ENCODE results near the gene TSHB. TPM values are rescaled to one million over a fixed set of nuclear protein-coding genes. Genes with fewer than 3 reads are reported as not detected.

TSHB gene
- total and polyA plus RNA-seq, 4 experiments from 2014 or later, result not detected

- H3K4me1 ChIP-seq (ENCODE audit: insufficient read depth, low read length), result peaks cover 27% of the 10 kb centered on the region
- no peaks in the 10 kb centered on the region for H3K36me3 ChIP-seq (ENCODE audit: insufficient read depth, low read length)
- POLR2A ChIA-PET (ENCODE audit: partially characterized antibody), result no interaction called here
These were observed 45.4 kb downstream of the TSHB start for GRCh38 chr1:115074839-115075534.

DNA sequence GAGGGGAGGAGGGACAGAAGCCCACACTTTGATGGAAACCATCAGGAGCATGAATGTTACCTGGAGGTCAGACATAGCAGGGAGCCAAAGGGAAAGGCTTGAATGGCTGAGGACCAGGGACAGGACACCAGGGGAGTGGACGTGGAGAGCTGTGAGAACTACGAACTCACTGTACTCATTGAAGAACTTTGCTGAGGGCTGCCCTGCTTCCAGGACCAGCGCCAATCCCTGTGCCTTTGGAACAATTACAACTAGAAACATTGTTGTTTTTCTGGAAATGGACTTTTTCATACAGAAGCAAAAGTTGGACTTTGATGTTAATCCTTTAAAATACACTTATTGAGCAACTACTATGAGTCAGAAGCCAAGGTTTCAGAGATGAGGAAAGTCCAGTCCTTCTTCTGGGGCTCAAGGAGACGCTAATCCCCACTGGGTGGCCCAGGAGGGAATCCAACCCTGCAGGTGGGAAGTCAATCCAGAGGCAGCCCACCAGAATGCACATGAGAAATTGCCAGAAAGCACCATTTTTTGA lies 46.8 kb downstream of the TSHB start:
- H3K4me1 ChIP-seq (ENCODE audit: insufficient read depth, low read length), result peaks cover 15% of the 10 kb centered on the region
- H3K27me3 ChIP-seq (ENCODE audit: insufficient read depth, low read length), result no peaks in the 10 kb centered on the region
- H3K36me3 ChIP-seq (ENCODE audit: insufficient read depth, low read length), result no peaks in the 10 kb centered on the region
- CTCF ChIA-PET (ENCODE audit: partially characterized antibody), result no interaction called here
- no peaks in the 10 kb centered on the region for H3K9me3 Mint-ChIP-seq
- H3K27ac ChIP-seq (ENCODE audit: low read depth, low read length), result no peak overlapping the region
- intact Hi-C loops (cut with micrococcal nuclease), result no loop called here
- peaks cover 21 to 43% (median 29%) of the 10 kb centered on the region in 4 donors for H3K4me1 Mint-ChIP-seq
- peak overlapping the region in 2 of 7 donors; percentile 23 to 64 for H3K27ac Mint-ChIP-seq
- no peak for DNase-seq
- no peak overlapping the region for H3K4me3 Mint-ChIP-seq
- no peaks in the 10 kb centered on the region for H3K9me3 ChIP-seq (ENCODE audit: control insufficient read depth in 1 of 2, low read length in 2 of 2)
- POLR2A ChIA-PET (ENCODE audit: partially characterized antibody), result no interaction called here
- H3K4me3 ChIP-seq (ENCODE audit: low read length in 2 of 2), result no peak overlapping the region
- no peaks in the 10 kb centered on the region for H3K27me3 Mint-ChIP-seq
- H3K36me3 Mint-ChIP-seq, result peaks cover 0 to 13% of the 10 kb centered on the region in 2 donors

More at GRCh38 chr1:115074839-115075534, 45.4 kb downstream of the TSHB start:
- no peak for DNase-seq
- Mint-ChIP-seq H3K4me3 (no peak overlapping the region), H3K4me1 (peaks cover 34 to 57% (median 41%) of the 10 kb centered on the region in 4 donors), H3K9me3 (no peaks in the 10 kb centered on the region), H3K36me3 (peaks cover 0 to 9% of the 10 kb centered on the region in 2 donors), H3K27ac (peak overlapping the region in 1 of 7 donors; percentile 17), H3K27me3 (no peaks in the 10 kb centered on the region)
- intact Hi-C loops (cut with micrococcal nuclease), result no loop called here
- Histone ChIP-seq H3K27ac (ENCODE audit: low read depth, low read length) (no peak overlapping the region), H3K27me3 (ENCODE audit: insufficient read depth, low read length) (no peaks in the 10 kb centered on the region), H3K9me3 (ENCODE audit: control insufficient read depth in 1 of 2, low read length in 2 of 2) (no peaks in the 10 kb centered on the region), H3K4me3 (ENCODE audit: low read length in 2 of 2) (no peak overlapping the region)
- CTCF ChIA-PET (ENCODE audit: partially characterized antibody), result interaction anchor here (1.0 to 1.3 kb wide), 3 partner anchors 10 to 22 kb away, joined by 3 to 4 read pairs (median 3); no protein-coding TSS in a partner anchor

DNA sequence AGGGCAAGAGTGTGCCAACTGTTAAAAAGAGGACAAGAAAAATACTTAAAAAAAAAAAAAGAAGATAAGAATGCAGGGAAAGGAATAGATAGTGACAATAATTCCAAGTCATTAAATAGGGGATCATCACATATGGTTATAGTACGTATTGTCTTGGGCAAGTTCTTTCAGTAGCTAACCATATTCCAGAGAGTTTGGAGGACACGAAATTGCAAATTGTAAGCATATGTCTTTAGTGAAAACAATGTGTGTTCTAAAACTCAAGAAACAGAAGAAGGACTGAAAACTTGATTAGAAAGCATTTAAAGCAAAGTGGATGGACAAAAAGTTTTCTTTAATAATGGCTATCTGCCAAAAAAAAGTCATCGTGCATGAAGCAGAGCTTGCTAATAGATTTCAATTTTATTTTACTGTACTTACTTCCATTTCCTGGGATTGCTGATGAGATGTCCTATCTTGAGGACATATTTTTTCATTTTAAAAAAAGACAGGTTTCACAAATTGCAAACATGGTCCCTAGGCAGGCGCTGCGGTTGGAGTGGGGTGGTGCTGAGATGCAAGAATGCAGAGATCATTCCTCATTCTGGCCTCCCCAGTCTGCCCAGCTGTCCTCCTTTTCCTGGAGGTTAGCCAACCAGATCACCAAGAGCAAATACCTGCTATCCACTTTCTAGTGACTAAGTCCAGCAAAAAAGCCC lies 47.8 kb downstream of the TSHB start:
- no peak for DNase-seq
- no peaks in the 10 kb centered on the region for H3K27me3 ChIP-seq (ENCODE audit: insufficient read depth, low read length)
- no peak overlapping the region for H3K4me3 ChIP-seq (ENCODE audit: low read length in 2 of 2)
- Mint-ChIP-seq H3K4me1 (peaks cover 14 to 33% (median 22%) of the 10 kb centered on the region in 4 donors), H3K27ac (no peak overlapping the region), H3K4me3 (no peak overlapping the region), H3K27me3 (no peaks in the 10 kb centered on the region), H3K9me3 (no peaks in the 10 kb centered on the region), H3K36me3 (peaks cover 0 to 18% of the 10 kb centered on the region in 2 donors)
- H3K9me3 ChIP-seq (ENCODE audit: control insufficient read depth in 1 of 2, low read length in 2 of 2), result no peaks in the 10 kb centered on the region
- H3K27ac ChIP-seq (ENCODE audit: low read depth, low read length), result no peak overlapping the region
- POLR2A ChIA-PET (ENCODE audit: partially characterized antibody), result interaction anchor here (1.2 kb wide), 1 partner anchor 21 kb away, joined by 3 read pairs; no protein-coding TSS in a partner anchor
- intact Hi-C loops (cut with micrococcal nuclease), result no loop called here
- no peaks in the 10 kb centered on the region for H3K36me3 ChIP-seq (ENCODE audit: insufficient read depth, low read length)
- peaks cover 6% of the 10 kb centered on the region for H3K4me1 ChIP-seq (ENCODE audit: insufficient read depth, low read length)
- CTCF ChIA-PET (ENCODE audit: partially characterized antibody), result no interaction called here

DNA sequence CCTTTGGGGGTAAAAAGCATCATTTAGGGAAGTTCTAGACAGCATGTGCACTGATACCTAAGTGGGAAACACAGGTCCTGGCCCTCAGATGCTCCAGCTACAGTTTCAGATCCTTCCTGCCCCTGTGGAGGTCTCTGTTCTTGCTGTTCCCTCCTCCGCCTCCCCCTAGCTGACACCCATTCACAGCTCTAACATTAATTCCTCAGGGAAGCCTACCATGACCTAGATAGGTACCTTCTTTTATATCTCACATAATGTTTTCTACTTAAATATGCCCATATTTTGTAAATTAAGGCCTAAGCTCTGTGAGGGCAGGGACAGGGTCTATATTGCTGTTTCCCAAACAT lies 48.3 kb downstream of the TSHB start:
- Histone ChIP-seq H3K27ac (ENCODE audit: low read depth, low read length) (no peak overlapping the region), H3K4me3 (ENCODE audit: low read length in 2 of 2) (no peak overlapping the region), H3K9me3 (ENCODE audit: control insufficient read depth in 1 of 2, low read length in 2 of 2) (no peaks in the 10 kb centered on the region), H3K27me3 (ENCODE audit: insufficient read depth, low read length) (no peaks in the 10 kb centered on the region), H3K36me3 (ENCODE audit: insufficient read depth, low read length) (no peaks in the 10 kb centered on the region), H3K4me1 (ENCODE audit: insufficient read depth, low read length) (peaks cover 6% of the 10 kb centered on the region)
- DNase-seq, result no peak
- H3K4me3 Mint-ChIP-seq, result no peak overlapping the region
- ChIA-PET POLR2A (ENCODE audit: partially characterized antibody) (interaction anchor here (1.2 kb wide), 1 partner anchor 21 kb away, joined by 3 read pairs; no protein-coding TSS in a partner anchor), CTCF (ENCODE audit: partially characterized antibody) (no interaction called here)
- H3K9me3 Mint-ChIP-seq, result no peaks in the 10 kb centered on the region
- H3K27me3 Mint-ChIP-seq, result no peaks in the 10 kb centered on the region
- peaks cover 0 to 18% of the 10 kb centered on the region in 2 donors for H3K36me3 Mint-ChIP-seq
- H3K4me1 Mint-ChIP-seq, result peaks cover 13 to 28% (median 20%) of the 10 kb centered on the region in 4 donors
- peak overlapping the region in 1 of 7 donors; percentile 11 for H3K27ac Mint-ChIP-seq
- intact Hi-C loops (cut with micrococcal nuclease), result no loop called here

DNA sequence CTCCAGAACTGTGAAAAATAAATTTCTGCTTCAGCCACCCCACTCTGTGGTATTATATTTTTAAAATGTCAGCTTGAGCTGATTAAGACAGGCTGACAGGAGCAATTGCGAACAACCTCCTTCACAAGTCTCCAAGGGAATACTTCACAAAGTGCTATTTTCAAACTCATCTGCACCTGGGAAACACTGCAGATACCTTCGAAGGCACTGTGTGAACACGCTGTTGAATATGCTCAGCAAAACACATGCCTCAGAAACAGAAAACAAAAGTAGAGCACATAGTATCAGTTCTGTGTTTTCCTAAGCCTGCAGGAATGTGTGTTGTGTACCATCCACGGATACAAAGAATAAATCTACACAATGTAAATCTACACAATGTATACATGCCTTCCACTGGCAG lies 49.1 kb downstream of the TSHB start:
- POLR2A ChIA-PET (ENCODE audit: partially characterized antibody), result interaction anchor here (1.2 kb wide), 1 partner anchor 20 kb away, joined by 3 read pairs; no protein-coding TSS in a partner anchor
- no peak overlapping the region for H3K27ac ChIP-seq (ENCODE audit: low read depth, low read length)
- H3K36me3 ChIP-seq (ENCODE audit: insufficient read depth, low read length), result no peaks in the 10 kb centered on the region
- Mint-ChIP-seq H3K4me3 (no peak overlapping the region), H3K27me3 (no peaks in the 10 kb centered on the region), H3K4me1 (peaks cover 13 to 30% (median 23%) of the 10 kb centered on the region in 4 donors), H3K27ac (no peak overlapping the region), H3K36me3 (peaks cover 0 to 18% of the 10 kb centered on the region in 2 donors), H3K9me3 (no peaks in the 10 kb centered on the region)
- H3K27me3 ChIP-seq (ENCODE audit: insufficient read depth, low read length), result no peaks in the 10 kb centered on the region
- CTCF ChIA-PET (ENCODE audit: partially characterized antibody), result interaction anchor here (0.9 to 1.4 kb wide), 2 partner anchors 20 to 26 kb away, joined by 3 to 4 read pairs; no protein-coding TSS in a partner anchor
- no peak for DNase-seq
- H3K9me3 ChIP-seq (ENCODE audit: control insufficient read depth in 1 of 2, low read length in 2 of 2), result no peaks in the 10 kb centered on the region
- H3K4me3 ChIP-seq (ENCODE audit: low read length in 2 of 2), result no peak overlapping the region
- peaks cover 2% of the 10 kb centered on the region for H3K4me1 ChIP-seq (ENCODE audit: insufficient read depth, low read length)
- intact Hi-C loops (cut with micrococcal nuclease), result no loop called here

GRCh38 chr1:115082949-115083348 lies 53.3 kb downstream of the TSHB start:
- H3K4me1 ChIP-seq (ENCODE audit: insufficient read depth, low read length), result peaks cover 22% of the 10 kb centered on the region
- no peak overlapping the region for H3K27ac ChIP-seq (ENCODE audit: low read depth, low read length)
- H3K9me3 Mint-ChIP-seq, result no peaks in the 10 kb centered on the region
- H3K27ac Mint-ChIP-seq, result peak overlapping the region in 2 of 7 donors; percentile 24 to 27
- no peaks in the 10 kb centered on the region for H3K27me3 Mint-ChIP-seq
- H3K4me3 ChIP-seq (ENCODE audit: low read length in 2 of 2), result no peak overlapping the region
- ChIA-PET CTCF (ENCODE audit: partially characterized antibody) (interaction anchor here (0.9 to 3.1 kb wide), 3 partner anchors 16 to 31 kb away, joined by 3 to 13 read pairs (median 3); no protein-coding TSS in a partner anchor), POLR2A (ENCODE audit: partially characterized antibody) (no interaction called here)
- intact Hi-C loops (cut with micrococcal nuclease), result no loop called here
- no peaks in the 10 kb centered on the region for H3K27me3 ChIP-seq (ENCODE audit: insufficient read depth, low read length)
- H3K36me3 Mint-ChIP-seq, result peaks cover 0 to 13% of the 10 kb centered on the region in 2 donors
- DNase-seq, result no peak
- H3K4me3 Mint-ChIP-seq, result no peak overlapping the region
- H3K9me3 ChIP-seq (ENCODE audit: control insufficient read depth in 1 of 2, low read length in 2 of 2), result no peaks in the 10 kb centered on the region
- H3K36me3 ChIP-seq (ENCODE audit: insufficient read depth, low read length), result no peaks in the 10 kb centered on the region
- peaks cover 17 to 45% (median 29%) of the 10 kb centered on the region in 4 donors for H3K4me1 Mint-ChIP-seq

All from CD4-positive, alpha-beta memory T cell (primary cell).